Right ventricle myocardium superior (tissue), 1 donor: Measurements from ENCODE around the gene OGFOD3. TPM values are rescaled to one million over a fixed set of nuclear protein-coding genes. Genes with fewer than 3 reads are reported as not detected.
"Not testable (repeated sequence)": the region's sequence is repeated elsewhere in the genome, so short reads cannot be mapped to it uniquely, and the experiment has no call there.

ENCODE experiments used
- ATAC-seq: fragments of 200-7000 bp; cut with Tn5 transposase; one replicate; pipeline ENCODE4 v1.9.1; 2020; ENCODE audit warnings: mild to moderate bottlenecking; ENCODE audit not compliant: poor library complexity
- DNase-seq: peaks from one replicate; pipeline ENCODE4 v3.0.0-alpha.2; 2020
- intact Hi-C: fragments of 100-400 bp; cut with DNase I; formaldehyde crosslinking; loops from one replicate; pipeline ENCODE4 v1.11.2; 2022
- total RNA-seq: library from RNA; stranded (reverse); fragmentation: NEBNext Ultra II Directional; extraction: Animal tissue kit (Norgen Biotek cat#: 25700); gene quantifications from one replicate; pipeline ENCODE4 v1.2.1, GENCODE V29; 2021
- donor health status: DM: no; HTN: yes; CAD: no; lungs with severe emphysema.

OGFOD3 gene
- total RNA-seq, 1 donor from 2014 or later, result 29.9 TPM

DNA sequence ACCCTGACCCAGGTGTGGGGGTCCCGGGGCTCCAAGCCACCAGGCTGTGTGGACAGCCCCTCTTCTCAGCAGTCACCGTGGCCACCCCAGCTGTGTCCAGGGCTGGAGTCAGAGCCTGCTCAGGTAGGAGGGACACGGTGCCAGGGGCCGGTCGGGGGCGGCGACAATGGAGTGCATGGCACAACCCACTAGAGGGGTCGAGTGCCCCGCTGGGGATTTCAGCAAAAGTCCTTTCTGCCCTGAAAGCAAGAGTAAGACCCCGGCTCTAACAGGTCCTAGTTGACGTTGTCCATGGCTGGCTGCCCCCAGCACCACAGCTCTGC is 35.5 kb downstream of the OGFOD3 start:
- intact Hi-C loops, result no loop called here
- no peak for ATAC-seq
- peak; percentile 41 for DNase-seq

DNA sequence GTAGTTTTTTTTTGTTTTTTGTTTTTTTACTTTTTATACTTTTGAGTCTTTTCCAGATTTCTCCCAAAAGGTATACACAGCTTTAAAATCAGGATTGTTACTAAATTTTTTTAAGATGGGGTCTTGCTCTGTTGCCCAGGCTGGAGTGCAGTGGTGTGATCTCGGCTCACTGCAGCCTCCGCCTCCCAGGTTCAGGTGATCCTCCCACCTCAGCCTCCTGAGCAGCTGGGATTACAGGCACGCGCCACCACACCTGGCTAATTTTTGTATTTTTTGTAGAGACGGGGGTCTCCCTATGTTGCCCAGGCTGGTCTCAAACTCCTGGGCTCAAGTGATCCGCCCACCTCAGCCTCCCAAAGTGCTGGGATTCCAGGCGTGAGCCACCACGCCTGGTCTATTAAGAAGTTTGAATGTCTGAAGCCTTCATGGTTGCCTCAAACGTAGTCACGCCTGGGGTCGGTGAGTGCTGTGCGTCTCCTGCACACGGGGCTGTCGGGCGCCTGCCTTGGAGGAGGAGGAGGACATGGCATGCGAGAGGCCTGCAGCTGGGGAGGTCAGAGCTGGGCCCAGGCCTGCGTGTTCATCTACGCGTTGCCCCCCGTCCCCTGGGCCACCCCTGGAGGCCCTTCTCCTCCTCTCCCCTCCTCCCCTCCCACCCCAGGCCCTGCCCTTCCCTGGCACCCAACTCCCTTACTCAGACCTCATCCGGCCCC is 36.0 kb downstream of the OGFOD3 start:
- DNase-seq, result peak; percentile 27

DNA sequence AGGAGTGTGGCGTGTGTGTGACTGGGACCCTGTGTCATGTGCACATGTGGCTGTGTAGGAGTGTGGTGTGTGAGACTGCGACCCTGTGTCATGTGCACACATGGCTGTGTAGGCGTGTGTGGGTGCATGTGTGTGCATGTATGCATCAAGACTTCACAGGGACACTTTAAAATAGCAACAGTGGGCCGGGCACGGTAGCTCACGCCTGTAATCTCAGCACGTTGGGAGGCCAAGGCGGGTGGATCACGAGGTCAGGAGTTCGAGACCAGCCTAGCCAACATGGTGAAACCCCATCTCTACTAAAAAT is 36.7 kb downstream of the OGFOD3 start:
- ATAC-seq, DNase-seq, intact Hi-C loops: not testable (repeated sequence)

More for the DNA sequence above, 36.0 kb downstream of the OGFOD3 start:
- ATAC-seq, intact Hi-C loops: not testable (repeated sequence)

DNA sequence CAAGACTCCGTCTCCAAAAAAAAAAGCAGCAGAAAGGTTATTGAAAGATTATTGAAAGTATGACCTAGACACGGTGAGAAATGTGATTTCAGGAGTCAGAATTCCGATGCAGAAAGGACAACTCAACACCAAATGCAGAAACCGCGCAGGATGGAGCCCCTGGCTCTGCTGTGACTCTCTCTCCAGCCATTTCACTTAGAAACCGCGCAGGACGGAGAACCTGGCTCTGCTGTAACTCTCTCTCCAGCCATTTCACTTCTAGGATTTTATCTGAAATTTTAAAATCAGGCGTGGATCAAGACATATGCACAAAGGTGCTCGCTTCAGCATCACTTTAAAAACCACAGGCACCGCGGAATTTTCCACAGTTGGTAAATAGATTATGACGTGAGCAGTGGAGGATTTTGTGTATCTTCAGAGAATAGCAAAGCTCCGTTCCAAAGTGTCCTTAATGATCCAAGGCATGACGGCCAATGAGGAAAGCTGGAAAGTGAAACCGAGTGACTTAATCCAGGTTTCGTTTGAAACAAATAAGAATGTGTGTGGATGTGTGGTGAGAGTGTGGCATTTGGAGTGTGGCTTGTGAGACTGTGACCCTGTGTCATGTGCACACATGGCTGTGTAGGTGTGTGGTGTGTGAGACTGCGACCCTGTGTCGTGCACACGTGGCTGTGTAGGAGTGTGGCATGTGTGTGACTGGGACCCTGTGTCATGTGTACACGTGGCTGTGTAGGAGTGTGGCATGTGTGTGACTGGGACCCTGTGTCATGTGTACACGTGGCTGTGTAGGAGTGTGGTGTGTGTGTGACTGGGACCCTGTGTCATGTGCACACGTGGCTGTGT is 37.3 kb downstream of the OGFOD3 start:
- peak; percentile 33 for DNase-seq
- intact Hi-C loops, result no loop called here
- ATAC-seq, result no peak

DNA sequence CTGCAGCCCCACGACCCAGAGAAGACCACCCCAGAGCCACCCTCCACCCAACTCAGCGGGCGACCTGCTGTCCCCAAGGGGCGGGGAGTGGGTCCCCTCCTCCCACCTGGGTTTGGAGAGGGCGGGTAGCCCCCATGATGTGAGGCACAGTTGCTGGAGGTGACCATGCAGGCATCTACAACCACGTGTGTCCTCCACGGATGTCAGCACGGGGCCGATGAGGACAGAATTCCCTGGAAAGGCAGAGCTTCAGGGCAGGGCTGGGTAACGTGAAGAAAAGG is 39.7 kb downstream of the OGFOD3 start:
- no peak for ATAC-seq
- peak; percentile 21 for DNase-seq
- intact Hi-C loops, result no loop called here

DNA sequence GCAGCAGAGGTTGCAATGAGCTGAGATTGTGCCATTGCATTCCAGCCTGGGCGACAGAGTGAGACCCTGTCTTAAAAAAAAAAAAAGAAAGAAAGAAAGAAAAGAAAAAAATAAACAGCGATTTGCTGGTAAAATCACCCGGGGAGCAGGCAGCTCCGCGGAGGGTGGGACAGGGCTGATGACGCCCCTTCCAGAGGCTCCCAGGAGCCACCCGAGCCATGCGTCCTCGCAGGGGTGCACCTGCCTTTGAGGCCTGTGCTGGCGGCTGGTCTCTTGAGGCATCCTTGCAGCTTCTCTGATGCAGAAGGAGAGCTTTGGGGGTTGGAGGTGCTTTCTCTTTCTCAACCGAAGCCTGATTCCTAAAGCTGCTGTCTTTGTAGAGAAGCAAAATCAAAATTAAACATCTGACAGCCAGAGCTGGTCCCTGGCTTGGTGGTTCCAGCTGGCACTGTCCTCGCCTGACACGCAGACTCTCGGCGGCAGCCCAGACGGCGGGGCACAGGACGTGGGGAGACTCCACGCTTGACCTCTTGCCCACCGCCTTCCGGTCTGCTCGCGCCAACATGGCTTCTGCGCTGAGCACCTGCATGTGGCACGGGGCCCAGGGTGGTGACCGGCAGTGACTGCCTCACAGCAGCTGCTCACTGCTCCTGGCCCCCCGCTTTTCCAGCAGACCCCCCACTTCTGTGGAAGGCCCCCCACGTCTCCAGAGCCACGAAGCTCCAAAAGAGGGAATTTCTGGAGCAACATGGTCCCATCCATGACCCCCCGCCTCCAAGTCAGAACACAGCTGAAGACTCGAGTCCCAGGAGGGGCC is 40.3 kb downstream of the OGFOD3 start:
- intact Hi-C loops, result no loop called here
- no peak for ATAC-seq
- DNase-seq, result peak; percentile 32

DNA sequence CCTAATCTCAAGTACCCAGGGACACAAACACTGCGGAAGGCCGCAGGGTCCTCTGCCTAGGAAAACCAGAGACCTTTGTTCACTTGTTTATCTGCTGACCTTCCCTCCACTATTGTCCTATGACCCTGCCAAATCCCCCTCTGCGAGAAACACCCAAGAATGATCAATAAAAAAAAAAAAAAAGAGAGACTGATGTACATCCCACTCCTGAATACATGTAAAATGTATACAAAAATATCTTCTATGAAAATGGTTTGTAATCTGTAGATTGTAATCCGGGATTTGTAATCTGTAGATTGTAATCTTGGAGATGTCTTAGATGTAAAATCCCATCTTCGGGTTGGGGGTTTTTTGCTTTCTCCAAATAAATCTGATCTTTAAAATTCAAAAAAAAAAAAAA is 41.1 kb downstream of the OGFOD3 start:
- ATAC-seq, intact Hi-C loops, DNase-seq: not testable (repeated sequence)

DNA sequence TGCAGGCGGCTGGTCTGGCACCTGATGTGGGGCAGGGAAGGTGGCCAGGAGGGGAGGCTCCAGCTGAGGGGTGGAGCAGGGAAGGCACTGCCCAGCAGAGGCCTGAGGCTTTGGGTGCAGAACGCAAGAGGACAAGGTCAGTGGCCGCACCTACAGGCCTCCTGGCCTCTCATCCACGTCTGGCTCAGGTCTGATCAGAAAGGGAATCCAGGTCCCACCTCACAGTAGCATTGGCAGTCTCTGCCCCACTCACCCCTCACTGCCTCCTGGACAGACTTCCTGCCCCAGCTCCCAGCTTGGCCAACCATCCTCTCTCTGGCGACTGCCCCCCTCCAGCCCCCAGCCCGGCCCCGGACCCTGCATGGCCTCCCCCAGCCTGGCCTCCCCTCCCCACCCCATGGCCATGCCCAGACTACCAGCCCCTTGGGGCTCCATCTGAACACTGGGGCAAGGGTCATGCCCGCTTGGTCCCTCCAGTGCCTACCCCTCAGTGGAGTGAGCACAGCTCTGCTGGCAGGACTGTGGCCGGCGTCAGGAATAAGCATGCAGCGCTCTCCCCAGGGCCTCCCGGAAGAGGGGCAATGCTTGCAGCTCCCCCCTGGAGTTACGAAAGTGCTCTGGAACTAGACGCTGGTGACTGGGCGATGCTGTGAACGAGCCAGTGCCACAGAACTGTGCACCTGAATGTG is 42.2 kb downstream of the OGFOD3 start:
- DNase-seq (no peak), ATAC-seq (no peak)
- intact Hi-C loops, result no loop called here

DNA sequence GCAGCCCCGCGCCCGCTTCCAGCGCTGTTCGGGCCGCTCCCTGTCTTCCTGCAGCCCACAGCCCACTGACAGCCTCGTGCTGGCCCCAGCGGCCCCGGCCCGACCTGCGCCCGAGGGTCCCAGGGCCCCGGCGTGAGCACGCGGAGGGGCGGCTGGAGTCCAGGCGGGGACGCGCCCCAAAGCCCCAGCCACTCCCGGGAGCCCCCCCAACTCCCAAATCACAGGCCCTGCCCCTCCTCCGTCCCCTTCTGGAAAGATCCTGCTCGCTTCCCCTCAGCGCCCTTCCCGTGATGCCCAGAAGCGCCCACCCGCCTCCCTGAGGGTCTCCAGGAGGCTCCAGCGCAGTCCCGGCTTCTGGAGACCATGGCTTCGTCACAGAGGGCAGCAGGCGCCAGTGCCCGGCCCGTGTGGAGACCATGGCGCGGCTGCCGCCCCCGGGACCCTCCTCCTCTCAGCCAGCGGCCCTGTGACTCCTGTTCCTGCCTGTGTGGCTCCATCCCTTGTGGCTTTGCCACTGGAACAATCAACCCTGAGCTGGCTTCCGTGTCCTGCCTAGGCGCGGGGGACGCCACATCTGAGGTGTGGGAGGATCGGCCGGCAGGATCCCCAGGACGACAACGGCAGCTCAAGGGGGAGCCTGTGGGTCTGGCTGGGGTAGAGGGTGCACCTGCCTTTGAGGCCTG is 42.9 kb downstream of the OGFOD3 start:
- intact Hi-C loops, result no loop called here
- ATAC-seq, result no peak
- peak; percentile 35 for DNase-seq

DNA sequence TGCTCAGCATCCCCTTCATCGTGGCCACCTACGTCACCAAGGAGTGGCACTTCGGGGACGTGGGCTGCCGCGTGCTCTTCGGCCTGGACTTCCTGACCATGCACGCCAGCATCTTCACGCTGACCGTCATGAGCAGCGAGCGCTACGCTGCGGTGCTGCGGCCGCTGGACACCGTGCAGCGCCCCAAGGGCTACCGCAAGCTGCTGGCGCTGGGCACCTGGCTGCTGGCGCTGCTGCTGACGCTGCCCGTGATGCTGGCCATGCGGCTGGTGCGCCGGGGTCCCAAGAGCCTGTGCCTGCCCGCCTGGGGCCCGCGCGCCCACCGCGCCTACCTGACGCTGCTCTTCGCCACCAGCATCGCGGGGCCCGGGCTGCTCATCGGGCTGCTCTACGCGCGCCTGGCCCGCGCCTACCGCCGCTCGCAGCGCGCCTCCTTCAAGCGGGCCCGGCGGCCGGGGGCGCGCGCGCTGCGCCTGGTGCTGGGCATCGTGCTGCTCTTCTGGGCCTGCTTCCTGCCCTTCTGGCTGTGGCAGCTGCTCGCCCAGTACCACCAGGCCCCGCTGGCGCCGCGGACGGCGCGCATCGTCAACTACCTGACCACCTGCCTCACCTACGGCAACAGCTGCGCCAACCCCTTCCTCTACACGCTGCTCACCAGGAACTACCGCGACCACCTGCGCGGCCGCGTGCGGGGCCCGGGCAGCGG is 43.6 kb downstream of the OGFOD3 start:
- no peak for ATAC-seq
- intact Hi-C loops, result no loop called here
- peak; percentile 26 for DNase-seq

DNA sequence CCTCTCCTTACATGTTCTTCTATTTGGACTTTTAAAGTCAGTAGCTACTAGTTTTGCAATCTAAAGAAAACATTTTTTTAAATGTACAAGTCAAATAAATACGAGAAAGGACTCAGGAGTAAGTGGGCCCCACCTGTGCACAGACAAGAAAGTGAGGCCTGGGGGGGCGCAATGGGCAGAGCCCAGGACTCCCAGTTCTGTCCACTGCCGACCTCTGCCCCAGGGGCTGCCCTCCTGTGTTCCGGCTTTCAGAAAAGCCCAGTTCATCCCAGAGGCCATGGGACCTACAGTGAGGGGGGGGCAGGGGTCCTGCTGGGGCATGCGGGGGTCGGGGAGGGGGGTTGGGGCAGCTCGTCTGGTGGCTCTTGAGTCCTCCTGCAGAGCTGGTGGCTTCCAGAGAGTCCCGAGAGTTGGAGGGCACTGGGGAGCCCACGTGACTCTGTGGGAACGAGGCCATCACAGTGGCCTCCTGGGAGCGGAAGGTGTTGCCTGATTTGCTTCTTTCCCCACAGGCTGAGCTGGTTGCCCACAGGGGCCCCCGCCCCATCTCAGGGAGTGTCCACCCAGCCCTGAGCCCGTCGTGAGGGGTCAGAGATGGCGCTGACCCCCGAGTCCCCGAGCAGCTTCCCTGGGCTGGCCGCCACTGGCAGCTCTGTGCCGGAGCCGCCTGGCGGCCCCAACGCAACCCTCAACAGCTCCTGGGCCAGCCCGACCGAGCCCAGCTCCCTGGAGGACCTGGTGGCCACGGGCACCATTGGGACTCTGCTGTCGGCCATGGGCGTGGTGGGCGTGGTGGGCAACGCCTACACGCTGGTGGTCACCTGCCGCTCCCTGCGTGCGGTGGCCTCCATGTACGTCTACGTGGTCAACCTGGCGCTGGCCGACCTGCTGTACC is 44.4 kb downstream of the OGFOD3 start:
- no peak for ATAC-seq
- DNase-seq, result peak; percentile 24
- intact Hi-C loops, result no loop called here

DNA sequence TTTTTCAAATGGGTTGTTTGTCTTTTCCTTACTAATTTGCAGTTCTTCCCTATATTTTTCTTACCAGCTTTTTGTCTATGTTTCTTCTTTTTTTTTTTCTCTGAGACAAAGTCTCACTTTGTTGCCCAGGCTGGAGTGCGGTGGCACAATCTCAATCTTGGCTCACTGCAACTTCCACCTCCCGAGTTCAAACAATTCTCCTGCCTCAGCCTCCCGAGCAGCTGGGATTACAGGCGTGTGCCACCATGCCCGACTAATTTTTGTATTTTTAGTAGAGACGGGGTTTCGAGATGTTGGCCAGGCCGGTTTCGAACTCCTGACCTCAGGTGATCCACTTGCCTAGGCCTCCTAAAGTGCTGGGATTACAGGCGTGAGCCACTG is 45.3 kb downstream of the OGFOD3 start:
- DNase-seq, ATAC-seq, intact Hi-C loops: not testable (repeated sequence)

DNA sequence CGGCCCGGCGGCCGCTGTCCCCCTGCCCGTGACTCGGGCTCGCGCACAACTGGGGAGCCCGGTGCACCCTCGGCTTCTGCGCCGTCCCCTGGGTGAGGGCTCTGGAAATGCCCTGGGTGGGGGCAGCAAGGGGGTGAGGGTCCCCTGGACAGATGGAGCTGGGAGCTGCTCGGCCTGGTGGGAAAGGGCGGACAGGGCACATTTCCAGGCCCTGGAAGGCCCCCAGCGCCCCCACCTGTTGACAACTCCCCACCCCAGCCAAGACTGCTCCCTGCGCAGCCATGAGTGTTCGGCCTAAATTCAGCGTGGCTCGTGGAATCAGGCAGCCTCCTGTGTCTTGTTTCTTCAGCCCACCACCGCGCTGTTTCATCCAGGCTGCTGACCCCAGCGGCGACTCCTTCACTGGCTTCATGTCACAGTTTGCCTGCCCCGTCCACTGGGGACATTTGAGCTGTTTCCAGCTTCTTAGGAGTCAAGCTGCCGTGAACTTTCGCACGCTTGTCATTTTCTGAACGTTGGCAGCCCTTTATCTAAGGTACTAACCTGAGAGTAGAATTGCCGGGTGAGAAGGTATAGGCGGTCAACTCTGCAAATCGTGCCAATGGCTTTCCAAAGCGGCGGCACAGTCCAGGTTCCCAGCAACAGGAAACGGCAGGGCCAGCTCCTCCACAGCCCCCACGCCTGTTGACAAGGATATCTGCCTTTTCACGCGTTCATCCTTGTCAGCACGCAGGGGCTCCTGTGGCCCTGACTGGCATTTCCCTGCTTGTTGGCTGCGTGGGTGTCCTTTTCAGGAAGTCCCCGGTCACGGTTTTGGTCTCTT is 45.9 kb downstream of the OGFOD3 start:
- DNase-seq (peak; percentile 30), ATAC-seq (no peak)

DNA sequence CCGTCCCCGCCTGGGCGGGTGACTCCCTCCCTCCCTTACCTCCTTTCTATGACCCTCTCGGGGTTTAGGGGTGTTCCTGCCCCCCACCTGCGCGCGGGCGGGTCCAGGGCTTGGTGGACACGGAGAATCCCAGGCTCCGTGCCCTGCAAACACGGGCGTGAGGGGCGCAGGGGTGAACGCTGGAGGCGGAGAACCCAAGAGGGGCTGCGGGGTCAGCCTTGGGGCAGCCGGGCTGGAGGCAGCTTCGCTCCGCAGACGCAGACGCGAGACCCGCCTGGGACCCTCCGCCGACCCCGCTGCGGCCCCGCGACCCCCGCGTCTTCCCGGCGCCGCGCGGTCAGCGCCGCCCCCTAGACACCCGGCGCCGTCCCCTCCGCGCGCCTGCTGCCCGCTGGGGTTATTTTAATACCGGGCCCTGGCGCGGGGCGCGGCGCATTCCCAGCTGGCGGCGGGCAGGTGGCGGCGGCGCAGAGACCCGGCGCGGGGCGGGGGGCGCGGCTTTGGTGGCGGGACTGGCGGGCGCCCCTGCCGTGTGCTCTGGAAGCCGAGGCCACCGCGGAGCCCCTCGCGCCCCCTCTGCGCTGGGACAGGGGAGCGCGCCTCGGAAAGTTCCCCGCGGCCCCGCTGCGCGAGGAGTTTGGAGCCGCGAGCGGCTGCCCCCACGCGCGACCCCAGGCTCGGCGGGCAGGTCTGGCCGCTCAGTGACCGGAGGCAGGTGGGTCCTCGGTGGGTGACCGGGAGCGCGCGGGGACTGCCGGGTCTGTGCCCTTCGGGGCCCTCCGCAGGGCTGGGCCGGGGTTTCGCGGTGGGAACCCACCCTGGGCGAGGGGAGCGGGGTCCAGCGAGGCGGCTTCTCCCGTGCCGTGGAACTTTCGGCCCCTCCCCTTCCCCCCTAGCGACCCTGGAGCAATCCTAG is 46.8 kb downstream of the OGFOD3 start, which contains the start of gene UTS2R:
Gene UTS2R, plus strand, starts transcription at position 433 of the 916 bp plus-strand sequence. CDS start 2,560 bp downstream, outside the sequence.
- ATAC-seq (no peak), DNase-seq (peak; percentile 26)
- intact Hi-C loops, result no loop called here

More for the DNA sequence above, 45.9 kb downstream of the OGFOD3 start:
- intact Hi-C loops, result no loop called here
